GM23338 (cell line): Measurements from ENCODE around the gene SLC37A1. TPM values are rescaled to one million over a fixed set of nuclear protein-coding genes. Genes with fewer than 3 reads are reported as not detected.

Experiments used
- ATAC-seq: fragments of 200-7000 bp; cut with Tn5 transposase; 3 replicates; pipeline ENCODE4 v1.9.1; 2020
- DNase-seq: peaks from one replicate; pipeline ENCODE4 v3.0.0-alpha.2; 2015; ENCODE audit warnings: low spot score
- H2AFZ ChIP-seq: fragments of 200-600 bp; sonication (generic); 2 replicates; pipeline ENCODE4 v1.8.0; 2016; ENCODE audit warnings: antibody characterized with exemption, mild to moderate bottlenecking, moderate library complexity
- H3F3A ChIP-seq: fragments of 200-600 bp; sonication (generic); replicated peaks from 2 replicates; pipeline ENCODE4 v1.8.0; 2017; ENCODE audit warnings: antibody characterized with exemption, mixed run types, low read depth
- H3K27ac ChIP-seq: fragments of 200-600 bp; sonication (generic); 2 replicates; pipeline ENCODE4 v1.6.1; 2016; ENCODE audit warnings: low read depth
- H3K27me3 ChIP-seq: fragments of 200-600 bp; sonication (generic); 2 replicates; pipeline ENCODE4 v1.8.0; 2016; ENCODE audit warnings: mild to moderate bottlenecking, mixed run types, moderate library complexity; ENCODE audit not compliant: insufficient read depth
- H3K36me3 ChIP-seq: fragments of 200-600 bp; sonication (generic); 2 replicates; pipeline ENCODE4 v1.8.0; 2016; ENCODE audit warnings: mild to moderate bottlenecking; ENCODE audit not compliant: insufficient read depth
- H3K4me1 ChIP-seq: fragments of 200-600 bp; sonication (generic); 2 replicates; pipeline ENCODE4 v1.8.0; 2016; ENCODE audit warnings: mild to moderate bottlenecking, moderate library complexity; ENCODE audit not compliant: insufficient read depth
- H3K4me2 ChIP-seq: fragments of 200-600 bp; sonication (generic); 2 replicates; pipeline ENCODE4 v1.7.1; 2017; ENCODE audit warnings: mixed run types
- H3K4me3 ChIP-seq: fragments of 200-600 bp; sonication (generic); 2 replicates; pipeline ENCODE4 v1.6.1; 2016; ENCODE audit warnings: mixed run types
- H3K79me2 ChIP-seq: fragments of 200-600 bp; sonication (generic); replicated peaks from 2 replicates; pipeline ENCODE4 v1.8.0; 2017; ENCODE audit warnings: mild to moderate bottlenecking; ENCODE audit not compliant: insufficient read depth
- H3K9me2 ChIP-seq: fragments of 200-600 bp; sonication (generic); 2 replicates; pipeline ENCODE4 v1.8.0; 2017; ENCODE audit not compliant: insufficient read depth
- H4K20me1 ChIP-seq: fragments of 200-600 bp; sonication (generic); replicated peaks from 2 replicates; pipeline ENCODE4 v1.8.0; 2017; ENCODE audit warnings: mild to moderate bottlenecking; ENCODE audit not compliant: insufficient read depth
- H3K27ac Mint-ChIP-seq: 2 replicates; pipeline ENCODE4 v1.8.0; 2020; ENCODE audit warnings: inconsistent platforms, mild to moderate bottlenecking, moderate library complexity, mixed read lengths
- H3K27me3 Mint-ChIP-seq: 3 replicates; pipeline ENCODE4 v1.8.0; 2022; ENCODE audit warnings: low read depth, mild to moderate bottlenecking, moderate library complexity, mixed read lengths, inconsistent platforms; ENCODE audit not compliant: insufficient read depth, poor library complexity
- H3K36me3 Mint-ChIP-seq: 3 replicates; pipeline ENCODE4 v1.8.0; 2021; ENCODE audit warnings: low read depth, mild to moderate bottlenecking, inconsistent platforms, moderate library complexity, mixed read lengths
- H3K4me1 Mint-ChIP-seq: 3 replicates; pipeline ENCODE4 v1.8.0; 2020; ENCODE audit warnings: mild to moderate bottlenecking, inconsistent platforms, mixed read lengths
- H3K4me3 Mint-ChIP-seq: 3 replicates; pipeline ENCODE4 v1.8.0; 2021; ENCODE audit warnings: moderate library complexity, mild to moderate bottlenecking, inconsistent platforms, mixed read lengths
- H3K9me3 Mint-ChIP-seq: 3 replicates; pipeline ENCODE4 v1.8.0; 2020; ENCODE audit warnings: moderate library complexity, mild to moderate bottlenecking, inconsistent platforms, mixed read lengths
- CREB1 ChIP-seq: fragments of 250-450 bp; sonication (Bioruptor Pico); IDR thresholded peaks from 2 replicates; pipeline ENCODE4 v1.5.0; 2020; ENCODE audit warnings: low read depth, mild to moderate bottlenecking, moderate library complexity
- CTCF ChIP-seq, 2 experiments: fragments of 200-600 bp in 1 of 2; sonication (generic) in 1 of 2; conservative IDR thresholded peaks; 2 replicates each; pipeline versions ENCODE4 v1.5.1 to v1.6.1; 2016 to 2017; ENCODE audit warnings: antibody characterized with exemption in 2 of 2, low read depth in 2 of 2, mild to moderate bottlenecking in 2 of 2, moderate library complexity in 1 of 2
- ETS1 ChIP-seq: IDR thresholded peaks from 2 replicates; pipeline ENCODE4 v1.6.1; 2016; ENCODE audit warnings: antibody characterized with exemption
- EZH2 ChIP-seq: fragments of 200-600 bp; sonication (generic); IDR thresholded peaks from one replicate; pipeline ENCODE4 v1.8.0; 2017; ENCODE audit warnings: antibody characterized with exemption, mild to moderate bottlenecking, low read depth; ENCODE audit not compliant: unreplicated experiment
- EZH2phosphoT487 ChIP-seq: fragments of 200-600 bp; sonication (generic); IDR thresholded peaks from one replicate; pipeline ENCODE4 v1.8.1; 2018; ENCODE audit warnings: antibody characterized with exemption; ENCODE audit not compliant: unreplicated experiment
- JUNB ChIP-seq: IDR thresholded peaks from one replicate; pipeline ENCODE4 v1.6.1; 2016; ENCODE audit warnings: antibody characterized with exemption; ENCODE audit not compliant: unreplicated experiment
- NANOG ChIP-seq: IDR thresholded peaks from 2 replicates; pipeline ENCODE4 v1.6.1; 2016; ENCODE audit warnings: antibody characterized with exemption, borderline replicate concordance
- POLR2AphosphoS5 ChIP-seq: IDR thresholded peaks from 2 replicates; pipeline ENCODE4 v1.6.1; 2016; ENCODE audit warnings: antibody characterized with exemption, low read depth
- REST ChIP-seq: IDR thresholded peaks from one replicate; pipeline ENCODE4 v1.6.1; 2018; ENCODE audit warnings: antibody characterized with exemption; ENCODE audit not compliant: unreplicated experiment
- STAT1 ChIP-seq: IDR thresholded peaks from one replicate; pipeline ENCODE4 v1.6.1; 2016; ENCODE audit warnings: antibody characterized with exemption; ENCODE audit not compliant: unreplicated experiment
- ZNF114 ChIP-seq: fragments of 250-450 bp; sonication (Bioruptor Pico); IDR thresholded peaks from 2 replicates; pipeline ENCODE4 v1.5.0; 2020; ENCODE audit warnings: mild to moderate bottlenecking, moderate library complexity
- ZNF331 ChIP-seq: fragments of 250-450 bp; sonication (Bioruptor Pico); IDR thresholded peaks from 2 replicates; pipeline ENCODE4 v1.5.0; 2020; ENCODE audit warnings: low read depth, mild to moderate bottlenecking, moderate library complexity
- ZNF462 ChIP-seq: fragments of 250-450 bp; sonication (Bioruptor Pico); IDR thresholded peaks from 2 replicates; pipeline ENCODE4 v1.5.0; 2020; ENCODE audit warnings: mild to moderate bottlenecking, moderate library complexity
- polyA plus RNA-seq: library from polyadenylated mRNA; unstranded; fragments of >200 nt; fragmentation: Nextera tagmentation; extraction: Ambion mirVana; gene quantifications from 2 replicates; pipeline ENCODE4 v1.2.1, GENCODE V29; 2016
- total RNA-seq: library from RNA; depleted of rRNA; stranded (reverse); fragments of >200 nt; shearing (Covaris generic); gene quantifications from 2 replicates; pipeline ENCODE4 v1.2.3, GENCODE V29; 2014

The SLC37A1 gene
- total and polyA plus RNA-seq, 2 experiments from 2014 or later = 14.0 to 30.3 TPM

DNA sequence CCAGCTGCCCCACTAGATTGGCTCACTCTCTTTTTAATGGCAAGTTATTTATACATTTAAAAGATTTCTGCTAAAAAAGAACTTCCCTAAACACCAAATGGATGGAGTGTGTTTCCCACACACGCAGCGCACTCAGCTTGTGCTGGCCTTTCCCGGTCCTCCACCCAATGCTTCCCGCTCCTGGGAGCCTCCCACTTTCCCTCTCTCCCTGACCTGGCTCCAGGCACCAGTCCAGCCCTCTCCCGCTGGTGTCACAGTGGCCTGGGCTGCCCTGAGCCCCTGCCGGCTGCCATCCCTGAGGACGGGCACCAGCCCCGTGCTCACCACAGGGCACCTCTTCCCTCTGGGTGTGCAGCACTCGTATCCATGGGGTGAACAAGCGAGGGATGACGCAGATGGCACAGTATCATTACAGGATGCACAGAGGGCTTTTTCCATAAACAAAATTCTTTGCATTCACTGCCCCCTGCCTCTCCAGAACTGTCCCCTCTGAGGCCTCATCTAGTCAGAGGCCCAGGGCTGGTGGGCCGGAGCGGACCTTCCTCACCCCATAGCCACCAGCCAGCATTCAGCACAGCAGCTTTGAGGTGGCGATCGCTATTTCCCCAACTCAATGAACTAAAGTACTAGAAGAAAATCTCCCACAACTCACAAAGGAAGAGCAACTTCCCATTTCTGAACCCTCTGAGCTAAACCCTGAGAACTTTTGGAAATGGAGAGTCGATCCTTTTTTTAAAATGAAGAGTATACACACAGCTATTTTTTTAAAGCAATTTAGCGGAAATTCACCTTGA is 68.5 kb downstream of the SLC37A1 start:
- H3K27ac ChIP-seq = no peak overlapping the region
- H3K79me2 ChIP-seq = no peaks in the 10 kb centered on the region
- H3F3A ChIP-seq = 0 out of 2 replicates have a peak, but pooled peaks cover 4% of the 10 kb centered on the region
- H3K27me3 Mint-ChIP-seq = peaks cover 18% of the 10 kb centered on the region
- no peak overlapping the region for H2AFZ ChIP-seq
- H3K36me3 ChIP-seq = no peaks in the 10 kb centered on the region
- no peak overlapping the region for H3K4me3 ChIP-seq
- peaks cover 3% of the 10 kb centered on the region; the same call in 1 of the 3 replicates for H3K9me3 Mint-ChIP-seq
- no peak for DNase-seq
- peaks cover 16% of the 10 kb centered on the region for H3K36me3 Mint-ChIP-seq
- H3K4me1 Mint-ChIP-seq = no peaks in the 10 kb centered on the region
- H3K9me2 ChIP-seq = no peaks in the 10 kb centered on the region
- TF ChIP-seq REST = no peak
- TF ChIP-seq POLR2AphosphoS5 = no peak
- TF ChIP-seq NANOG = no peak
- TF ChIP-seq ETS1 = no peak
- TF ChIP-seq ZNF462 (CRISPR knock-in tag) = no peak
- no peak for TF ChIP-seq CTCF (conservative IDR thresholded peaks at IDR 0.05; ENCODE audit: low read depth in 2 of 2)
- TF ChIP-seq JUNB = no peak
- no peak for TF ChIP-seq ZNF114 (CRISPR knock-in tag)
- TF ChIP-seq STAT1 = no peak
- TF ChIP-seq EZH2 = no peak
- no peak for TF ChIP-seq ZNF331 (CRISPR knock-in tag)
- no peak for TF ChIP-seq EZH2phosphoT487
- no peak for TF ChIP-seq CREB1
- no peaks in the 10 kb centered on the region for H4K20me1 ChIP-seq
- no peak overlapping the region for H3K27ac Mint-ChIP-seq
- no peak overlapping the region for H3K4me3 Mint-ChIP-seq
- H3K27me3 ChIP-seq = no peaks in the 10 kb centered on the region
- H3K4me1 ChIP-seq = no peaks in the 10 kb centered on the region
- H3K4me2 ChIP-seq = no peak overlapping the region
- ATAC-seq = no peak
